ENCODE data around the gene OR1N2. TPM values are rescaled to one million over a fixed set of nuclear protein-coding genes. Genes with fewer than 3 reads are reported as not detected.

Gene OR1N2, protein sequence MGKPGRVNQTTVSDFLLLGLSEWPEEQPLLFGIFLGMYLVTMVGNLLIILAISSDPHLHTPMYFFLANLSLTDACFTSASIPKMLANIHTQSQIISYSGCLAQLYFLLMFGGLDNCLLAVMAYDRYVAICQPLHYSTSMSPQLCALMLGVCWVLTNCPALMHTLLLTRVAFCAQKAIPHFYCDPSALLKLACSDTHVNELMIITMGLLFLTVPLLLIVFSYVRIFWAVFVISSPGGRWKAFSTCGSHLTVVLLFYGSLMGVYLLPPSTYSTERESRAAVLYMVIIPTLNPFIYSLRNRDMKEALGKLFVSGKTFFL
- not detected in 2 replicates for total RNA-seq

DNA sequence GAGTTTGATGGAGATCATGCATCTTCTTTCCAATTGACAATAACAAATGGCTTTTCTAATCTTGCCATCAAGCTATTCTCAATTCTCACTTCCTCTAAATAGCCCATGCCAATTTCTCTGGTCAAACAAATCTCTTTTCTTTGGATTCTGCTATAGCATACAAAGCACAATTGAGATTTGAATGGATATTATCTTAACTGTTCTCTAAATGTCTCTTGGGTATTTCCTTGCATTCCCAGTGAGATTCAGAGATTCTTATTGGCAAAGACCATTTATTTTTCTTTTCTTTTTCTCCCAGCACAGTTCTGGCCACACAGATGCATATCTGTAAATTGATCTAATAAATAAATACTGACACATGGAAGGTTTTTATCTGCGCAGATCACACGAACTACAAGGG lies at the start of gene OR1N2:
Gene OR1N2, plus strand, starts transcription at position 301 of the 400 bp plus-strand sequence. CDS start 100 bp downstream, outside the sequence.

DNA sequence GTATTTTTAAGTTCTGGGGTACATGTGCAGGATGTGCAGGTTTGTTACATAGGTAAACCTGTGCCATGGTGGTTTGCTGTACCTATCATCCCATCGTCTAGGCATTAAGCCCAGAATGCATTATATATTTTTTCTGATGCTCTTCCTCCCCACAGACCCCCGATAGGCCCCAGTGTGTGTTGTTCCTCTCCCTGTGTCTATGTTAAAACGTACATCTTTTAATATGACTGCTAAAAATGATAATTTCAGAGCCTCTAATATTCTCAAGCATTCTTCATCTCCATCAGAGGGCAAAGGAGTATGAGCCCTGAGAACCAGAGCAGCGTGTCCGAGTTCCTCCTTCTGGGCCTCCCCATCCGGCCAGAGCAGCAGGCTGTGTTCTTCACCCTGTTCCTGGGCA lies 42.4 kb upstream of the OR1N2 start, which contains the start of gene OR1J2:
Gene OR1J2, plus strand, starts transcription at position 301 of the 400 bp plus-strand sequence. Its CDS starts 0 bp downstream, at position 301.

DNA sequence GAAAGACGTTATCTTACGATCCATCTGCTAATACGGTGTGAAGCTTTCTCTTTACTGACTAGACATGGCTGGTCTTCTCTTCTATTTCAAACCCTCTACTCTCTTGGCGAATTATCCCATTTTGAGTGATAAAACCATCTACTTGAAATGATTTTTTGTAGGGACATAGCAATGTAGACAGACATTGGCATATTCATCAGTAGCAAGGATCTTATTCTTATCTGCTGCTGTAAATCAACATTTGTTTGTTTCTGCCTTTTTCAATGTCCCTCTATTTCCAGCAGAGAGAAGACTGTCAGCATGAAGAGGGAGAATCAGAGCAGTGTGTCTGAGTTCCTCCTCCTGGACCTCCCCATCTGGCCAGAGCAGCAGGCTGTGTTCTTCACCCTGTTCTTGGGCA lies 34.1 kb upstream of the OR1N2 start, which contains the start of gene OR1J4:
Gene OR1J4, plus strand, starts transcription at position 301 of the 400 bp plus-strand sequence. Its CDS starts 0 bp downstream, at position 301.

DNA sequence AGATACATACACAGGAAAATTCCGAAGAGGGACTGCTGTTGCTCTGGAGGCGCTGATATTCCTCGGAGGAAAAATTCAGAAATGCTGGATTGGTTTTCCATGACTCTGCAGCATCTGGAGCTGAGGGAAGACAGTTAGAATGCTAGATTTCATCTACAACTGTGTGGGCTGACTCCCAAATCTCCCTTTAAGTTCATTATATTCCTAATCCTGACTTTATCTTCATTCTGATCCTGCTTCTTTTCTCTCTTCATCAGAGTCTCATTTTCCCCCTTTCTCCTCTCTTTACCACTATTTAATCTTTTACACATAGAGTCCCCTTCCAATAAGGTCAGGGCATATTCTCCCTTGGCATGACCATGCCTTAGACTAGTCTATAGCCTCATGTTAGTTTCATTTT lies 25.7 kb upstream of the OR1N2 start, which contains the start of gene OR1N1:
Gene OR1N1, minus strand, starts transcription at position 101 of the 400 bp plus-strand sequence. Its CDS starts 0 bp downstream, at position 101.

DNA sequence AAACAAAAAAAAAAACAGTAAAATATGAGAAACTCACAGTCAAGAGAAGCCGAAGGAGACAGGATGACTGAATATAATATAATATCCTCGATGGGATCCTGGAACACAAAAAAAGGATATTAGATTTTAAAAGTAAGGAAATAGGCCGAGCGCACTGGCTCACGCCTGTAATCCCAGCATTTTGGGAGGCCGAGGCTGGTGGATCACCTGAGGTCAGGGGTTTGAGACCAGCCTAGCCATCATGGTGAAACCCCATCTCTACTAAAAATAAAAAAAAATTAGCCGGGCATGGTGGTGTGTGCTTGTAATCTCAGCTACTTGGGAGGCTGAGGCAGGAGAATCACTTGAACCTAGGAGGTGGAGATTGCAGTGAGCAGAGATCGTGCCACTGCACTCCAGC lies 30.4 kb downstream of the OR1N2 start, which contains the start of gene OR1L8:
Gene OR1L8, minus strand, starts transcription at position 101 of the 400 bp plus-strand sequence. CDS start 14,907 bp downstream, outside the sequence.

Other genes starting within 250 kb of the OR1N2 start
- gene PTGS1, start 182.1 kb upstream of the OR1N2 start, total RNA-seq, result 52.2 and 54.6 TPM in 2 replicates
- not detected in 2 replicates for gene OR1J1, start 75.2 kb upstream of the OR1N2 start, total RNA-seq
- gene OR1J2, start 42.3 kb upstream of the OR1N2 start, total RNA-seq, result 0.14 TPM in 1 of 2 replicates, not detected in the other
- not detected in 2 replicates for gene OR1J4, start 34.0 kb upstream of the OR1N2 start, total RNA-seq
- gene OR1N1, start 25.8 kb upstream of the OR1N2 start, total RNA-seq, result not detected in 2 replicates
- not detected in 2 replicates for gene OR1L8, start 30.3 kb downstream of the OR1N2 start, total RNA-seq
- gene OR1Q1, start 61.6 kb downstream of the OR1N2 start, total RNA-seq, result not detected in 2 replicates
- 0.18 TPM in 1 of 2 replicates, not detected in the other for gene OR1B1, start 104.5 kb downstream of the OR1N2 start, total RNA-seq
- gene OR1L1, start 108.6 kb downstream of the OR1N2 start, total RNA-seq, result not detected in 2 replicates
- gene OR1L3, start 122.0 kb downstream of the OR1N2 start, total RNA-seq, result not detected in 2 replicates
- gene OR1L4, start 170.9 kb downstream of the OR1N2 start, total RNA-seq, result not detected in 2 replicates
- not detected in 2 replicates for gene OR1L6, start 189.2 kb downstream of the OR1N2 start, total RNA-seq
- not detected in 2 replicates for gene OR5C1, start 235.8 kb downstream of the OR1N2 start, total RNA-seq
- not detected in 2 replicates for gene OR1K1, start 247.0 kb downstream of the OR1N2 start, total RNA-seq

All from smooth muscle cell of bladder (primary cell).